ENCODE measurements around the gene CNR2. TPM values are rescaled to one million over a fixed set of nuclear protein-coding genes. Genes with fewer than 3 reads are reported as not detected.
A peak's percentile ranks its signal among the peaks of the same experiment; 100 is the strongest.

The CNR2 gene
- total RNA-seq, 4 donors from 2014 or later, result not detected

DNA sequence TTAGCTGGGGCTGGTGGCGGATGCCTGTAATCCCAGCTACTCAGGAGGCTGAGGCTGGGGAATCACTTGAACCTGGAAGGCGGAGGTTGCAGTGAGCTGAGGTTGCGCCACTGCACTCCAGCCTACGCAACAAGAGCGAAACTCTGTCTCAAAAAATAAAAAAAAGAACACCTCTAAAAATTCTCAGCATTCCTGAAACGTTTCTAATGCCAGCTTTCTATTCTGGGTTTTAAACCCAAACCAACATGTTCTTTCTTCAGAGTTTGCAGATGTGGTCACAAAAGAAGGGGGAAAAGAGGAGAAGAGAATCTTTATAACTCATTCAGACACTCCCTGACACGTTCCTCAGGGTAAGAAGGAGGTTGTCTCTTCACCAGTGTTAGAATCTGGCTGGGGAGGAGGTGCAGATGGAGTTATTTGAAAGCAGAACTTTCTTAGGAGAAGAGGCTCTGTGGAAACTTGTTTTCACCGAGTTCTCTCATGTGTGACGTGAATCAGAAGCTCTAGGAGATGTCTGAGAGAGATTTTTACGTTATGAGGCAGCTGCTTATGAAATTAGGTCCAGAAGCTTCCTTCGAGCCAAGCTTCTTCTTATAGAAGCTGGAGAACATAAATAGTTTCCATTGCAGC lies 17.8 kb upstream of the CNR2 start:
- Histone ChIP-seq H3K4me3 (no peak overlapping the region), H3K27me3 (no peaks in the 10 kb centered on the region), H3K27ac (peak overlapping the region; percentile 62 to 81 (median 72)), H3K4me1 (peaks cover 0 to 17% (median 0%) of the 10 kb centered on the region in 3 donors), H3K36me3 (no peaks in the 10 kb centered on the region), H3K9me3 (no peaks in the 10 kb centered on the region)
- TF ChIP-seq EP300 (IDR thresholded peaks at IDR 0.05) (no peak), POLR2A (IDR thresholded peaks at IDR 0.05) (no peak), POLR2AphosphoS5 (IDR thresholded peaks at IDR 0.05) (peak; percentile 27)
- TF ChIP-seq, protein P1, sequence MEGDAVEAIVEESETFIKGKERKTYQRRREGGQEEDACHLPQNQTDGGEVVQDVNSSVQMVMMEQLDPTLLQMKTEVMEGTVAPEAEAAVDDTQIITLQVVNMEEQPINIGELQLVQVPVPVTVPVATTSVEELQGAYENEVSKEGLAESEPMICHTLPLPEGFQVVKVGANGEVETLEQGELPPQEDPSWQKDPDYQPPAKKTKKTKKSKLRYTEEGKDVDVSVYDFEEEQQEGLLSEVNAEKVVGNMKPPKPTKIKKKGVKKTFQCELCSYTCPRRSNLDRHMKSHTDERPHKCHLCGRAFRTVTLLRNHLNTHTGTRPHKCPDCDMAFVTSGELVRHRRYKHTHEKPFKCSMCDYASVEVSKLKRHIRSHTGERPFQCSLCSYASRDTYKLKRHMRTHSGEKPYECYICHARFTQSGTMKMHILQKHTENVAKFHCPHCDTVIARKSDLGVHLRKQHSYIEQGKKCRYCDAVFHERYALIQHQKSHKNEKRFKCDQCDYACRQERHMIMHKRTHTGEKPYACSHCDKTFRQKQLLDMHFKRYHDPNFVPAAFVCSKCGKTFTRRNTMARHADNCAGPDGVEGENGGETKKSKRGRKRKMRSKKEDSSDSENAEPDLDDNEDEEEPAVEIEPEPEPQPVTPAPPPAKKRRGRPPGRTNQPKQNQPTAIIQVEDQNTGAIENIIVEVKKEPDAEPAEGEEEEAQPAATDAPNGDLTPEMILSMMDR (IDR thresholded peaks at IDR 0.05), result no peak
- peak; percentile 71 for ATAC-seq
- 35 to 40% methylated on average over 10 to 11 of the region's 11 CpGs for WGBS, 2 donors (ENCODE audit: low coverage in 1 of 2)

DNA sequence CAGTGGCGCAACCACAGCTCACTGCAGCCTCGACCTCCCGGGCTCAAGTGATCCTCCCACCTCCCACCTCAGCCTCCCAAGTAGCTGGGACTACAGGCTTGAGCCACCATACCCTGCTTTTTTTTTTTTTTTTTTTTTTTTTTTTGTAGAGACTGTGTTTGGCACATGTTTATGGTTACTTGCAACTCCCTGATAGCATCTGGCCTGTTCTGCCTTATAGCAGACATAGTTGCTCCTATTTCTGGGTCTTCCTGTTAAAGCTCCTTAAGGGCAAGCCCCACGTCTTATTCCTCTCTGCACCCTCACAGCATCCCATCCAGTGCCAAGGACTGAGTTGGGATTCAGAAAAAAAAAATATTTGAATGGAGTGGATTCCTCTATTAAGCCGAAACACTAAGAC lies 17.1 kb upstream of the CNR2 start:
- 91 to 100% methylated on average over 1 to 5 of the region's 5 CpGs for WGBS, 2 donors (ENCODE audit: low coverage in 1 of 2)
- Histone ChIP-seq H3K27me3 (no peaks in the 10 kb centered on the region), H3K27ac (peak overlapping the region in 3 of 4 donors; percentile 62 to 81 (median 78)), H3K4me3 (no peak overlapping the region), H3K9me3 (no peaks in the 10 kb centered on the region), H3K4me1 (peaks cover 0 to 17% (median 0%) of the 10 kb centered on the region in 3 donors), H3K36me3 (no peaks in the 10 kb centered on the region)
- TF ChIP-seq, protein P1 (IDR thresholded peaks at IDR 0.05), result no peak
- TF ChIP-seq POLR2AphosphoS5 (IDR thresholded peaks at IDR 0.05) (no peak), EP300 (IDR thresholded peaks at IDR 0.05) (no peak), POLR2A (IDR thresholded peaks at IDR 0.05) (no peak)
- ATAC-seq, result no peak

DNA sequence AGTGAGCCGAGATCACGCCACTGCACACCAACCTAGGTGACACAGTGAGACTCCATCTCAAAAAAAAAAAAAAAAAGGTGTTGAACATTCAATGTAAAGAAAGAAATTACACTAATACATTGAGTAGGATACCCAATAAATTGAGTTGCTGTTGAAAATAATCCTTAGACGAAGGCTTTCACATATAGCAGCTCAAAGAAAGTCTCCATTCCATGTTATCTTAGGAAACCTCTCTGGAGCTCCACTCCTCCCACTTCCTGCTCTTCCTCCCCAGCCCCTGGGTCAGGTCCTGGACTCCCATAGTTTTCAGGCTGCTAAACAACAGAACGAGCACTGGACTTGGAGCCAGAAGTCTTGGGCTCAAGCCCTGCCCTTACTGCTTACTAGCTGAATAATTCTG lies 15.6 kb upstream of the CNR2 start:
- WGBS, 2 donors (ENCODE audit: low coverage in 1 of 2), result 85 to 86% methylated on average over 2 to 4 of the region's 4 CpGs
- no peak for TF ChIP-seq POLR2A (IDR thresholded peaks at IDR 0.05)
- TF ChIP-seq EP300 (IDR thresholded peaks at IDR 0.05), result no peak
- TF ChIP-seq POLR2AphosphoS5 (IDR thresholded peaks at IDR 0.05), result no peak
- TF ChIP-seq, protein P1 (IDR thresholded peaks at IDR 0.05), result no peak
- no peaks in the 10 kb centered on the region for H3K27me3 ChIP-seq
- H3K36me3 ChIP-seq, result no peaks in the 10 kb centered on the region
- no peak overlapping the region for H3K27ac ChIP-seq
- H3K9me3 ChIP-seq, result no peaks in the 10 kb centered on the region
- H3K4me1 ChIP-seq, result peaks cover 0 to 23% (median 0%) of the 10 kb centered on the region in 3 donors
- no peak overlapping the region for H3K4me3 ChIP-seq
- no peak for ATAC-seq

DNA sequence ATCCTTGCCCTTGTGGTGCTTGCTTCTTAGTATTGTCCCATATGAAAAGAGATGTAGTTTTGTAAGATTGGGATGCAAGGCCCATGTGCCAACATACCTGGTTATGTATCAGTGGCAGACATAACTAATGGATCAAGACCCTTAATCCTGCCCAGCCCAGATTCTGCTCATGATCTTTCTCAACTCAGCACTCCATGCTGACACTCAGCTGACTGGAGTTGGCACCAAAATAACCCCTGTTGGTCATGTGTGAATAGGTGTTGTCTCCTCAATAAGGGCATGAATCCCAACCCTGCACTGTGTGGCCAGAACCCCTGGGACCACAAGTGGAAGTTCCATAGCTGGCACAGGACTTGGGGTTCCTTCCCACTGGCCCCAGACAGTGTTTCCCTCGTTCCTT lies 13.9 kb upstream of the CNR2 start:
- Histone ChIP-seq H3K4me3 (no peak overlapping the region), H3K27me3 (no peaks in the 10 kb centered on the region), H3K4me1 (peaks cover 0 to 25% (median 0%) of the 10 kb centered on the region in 3 donors), H3K9me3 (no peaks in the 10 kb centered on the region), H3K27ac (no peak overlapping the region), H3K36me3 (no peaks in the 10 kb centered on the region)
- no CpG with 5 or more reads among the region's 1 CpG for WGBS, 2 donors (ENCODE audit: low coverage in 1 of 2)
- TF ChIP-seq, protein P1 (IDR thresholded peaks at IDR 0.05), result no peak
- no peak for TF ChIP-seq POLR2AphosphoS5 (IDR thresholded peaks at IDR 0.05)
- TF ChIP-seq POLR2A (IDR thresholded peaks at IDR 0.05), result no peak
- TF ChIP-seq EP300 (IDR thresholded peaks at IDR 0.05), result no peak
- no peak for ATAC-seq

DNA sequence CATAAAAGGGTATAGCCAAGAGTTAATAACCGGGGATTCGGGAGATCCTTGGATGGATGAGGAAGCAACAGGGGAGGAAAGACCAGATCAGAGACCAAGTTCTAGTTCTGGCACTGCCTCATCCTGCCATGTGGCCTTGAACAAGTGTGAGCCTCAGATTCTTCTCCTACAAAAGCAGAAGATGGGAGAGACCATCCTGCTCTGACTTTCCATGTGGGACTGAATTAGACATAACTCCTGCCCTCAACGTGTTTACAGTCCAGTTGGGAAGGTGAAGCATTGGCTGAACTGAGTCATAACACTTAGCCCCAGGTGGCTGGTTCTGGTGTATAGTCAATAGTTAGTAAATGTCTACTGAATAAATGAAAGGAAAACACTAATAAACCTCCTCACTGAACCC lies 12.1 kb upstream of the CNR2 start:
- H3K27me3 ChIP-seq, result no peaks in the 10 kb centered on the region
- H3K4me1 ChIP-seq, result peaks cover 0 to 21% (median 0%) of the 10 kb centered on the region in 3 donors
- no peak for TF ChIP-seq POLR2AphosphoS5 (IDR thresholded peaks at IDR 0.05)
- TF ChIP-seq, protein P1 (IDR thresholded peaks at IDR 0.05), result no peak
- no peak for TF ChIP-seq EP300 (IDR thresholded peaks at IDR 0.05)
- TF ChIP-seq POLR2A (IDR thresholded peaks at IDR 0.05), result no peak
- no peak for ATAC-seq
- no peak overlapping the region for H3K4me3 ChIP-seq
- H3K27ac ChIP-seq, result no peak overlapping the region
- 44% methylated on average over 1 of the region's 3 CpGs; no CpG with 5 or more reads in 1 of the 2 donors for WGBS, 2 donors (ENCODE audit: low coverage in 1 of 2)
- H3K9me3 ChIP-seq, result no peaks in the 10 kb centered on the region
- H3K36me3 ChIP-seq, result no peaks in the 10 kb centered on the region

All from gastroesophageal sphincter (tissue), 4 donors.